ENCODE data around the gene FOS. TPM values are rescaled to one million over a fixed set of nuclear protein-coding genes. Genes with fewer than 3 reads are reported as not detected.

The FOS gene
- total and polyA plus RNA-seq, 2 experiments from 2014 or later, result 47.3 to 54.8 TPM

DNA sequence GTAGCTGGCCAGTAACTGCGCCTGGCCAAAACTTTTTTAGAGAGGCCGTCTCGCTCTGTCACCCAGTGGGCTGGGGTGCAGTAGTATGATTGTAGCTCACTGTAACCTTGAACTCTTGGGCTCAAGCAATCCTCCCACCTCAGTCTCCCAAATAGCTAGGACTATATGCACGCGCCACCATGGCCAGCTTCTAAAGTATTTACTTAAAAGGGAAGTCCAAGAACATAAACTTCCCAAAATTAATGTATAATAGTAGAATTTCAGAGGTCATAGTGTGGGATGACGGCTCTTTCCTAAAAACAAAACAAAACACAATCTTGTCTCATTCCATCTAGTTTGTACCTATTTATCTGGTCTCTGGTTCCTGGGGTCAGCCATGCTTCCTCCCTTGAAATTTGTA, 42.2 kb upstream of the FOS start:
- H3K27ac Mint-ChIP-seq, result no peak overlapping the region
- H3K4me2 ChIP-seq, result no peak overlapping the region
- H3F3A ChIP-seq (replicated peaks; ENCODE audit: low read depth), result no peaks in the 10 kb centered on the region
- no peaks in the 10 kb centered on the region for H3K36me3 Mint-ChIP-seq (ENCODE audit: low read depth)
- H3K4me3 Mint-ChIP-seq, result no peak overlapping the region
- H3K79me2 ChIP-seq (replicated peaks; ENCODE audit: insufficient read depth), result no peaks in the 10 kb centered on the region
- TF ChIP-seq, protein P1, sequence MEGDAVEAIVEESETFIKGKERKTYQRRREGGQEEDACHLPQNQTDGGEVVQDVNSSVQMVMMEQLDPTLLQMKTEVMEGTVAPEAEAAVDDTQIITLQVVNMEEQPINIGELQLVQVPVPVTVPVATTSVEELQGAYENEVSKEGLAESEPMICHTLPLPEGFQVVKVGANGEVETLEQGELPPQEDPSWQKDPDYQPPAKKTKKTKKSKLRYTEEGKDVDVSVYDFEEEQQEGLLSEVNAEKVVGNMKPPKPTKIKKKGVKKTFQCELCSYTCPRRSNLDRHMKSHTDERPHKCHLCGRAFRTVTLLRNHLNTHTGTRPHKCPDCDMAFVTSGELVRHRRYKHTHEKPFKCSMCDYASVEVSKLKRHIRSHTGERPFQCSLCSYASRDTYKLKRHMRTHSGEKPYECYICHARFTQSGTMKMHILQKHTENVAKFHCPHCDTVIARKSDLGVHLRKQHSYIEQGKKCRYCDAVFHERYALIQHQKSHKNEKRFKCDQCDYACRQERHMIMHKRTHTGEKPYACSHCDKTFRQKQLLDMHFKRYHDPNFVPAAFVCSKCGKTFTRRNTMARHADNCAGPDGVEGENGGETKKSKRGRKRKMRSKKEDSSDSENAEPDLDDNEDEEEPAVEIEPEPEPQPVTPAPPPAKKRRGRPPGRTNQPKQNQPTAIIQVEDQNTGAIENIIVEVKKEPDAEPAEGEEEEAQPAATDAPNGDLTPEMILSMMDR (conservative IDR thresholded peaks at IDR 0.05; ENCODE audit: low read depth in 2 of 2), result no peak
- TF ChIP-seq, protein P2, sequence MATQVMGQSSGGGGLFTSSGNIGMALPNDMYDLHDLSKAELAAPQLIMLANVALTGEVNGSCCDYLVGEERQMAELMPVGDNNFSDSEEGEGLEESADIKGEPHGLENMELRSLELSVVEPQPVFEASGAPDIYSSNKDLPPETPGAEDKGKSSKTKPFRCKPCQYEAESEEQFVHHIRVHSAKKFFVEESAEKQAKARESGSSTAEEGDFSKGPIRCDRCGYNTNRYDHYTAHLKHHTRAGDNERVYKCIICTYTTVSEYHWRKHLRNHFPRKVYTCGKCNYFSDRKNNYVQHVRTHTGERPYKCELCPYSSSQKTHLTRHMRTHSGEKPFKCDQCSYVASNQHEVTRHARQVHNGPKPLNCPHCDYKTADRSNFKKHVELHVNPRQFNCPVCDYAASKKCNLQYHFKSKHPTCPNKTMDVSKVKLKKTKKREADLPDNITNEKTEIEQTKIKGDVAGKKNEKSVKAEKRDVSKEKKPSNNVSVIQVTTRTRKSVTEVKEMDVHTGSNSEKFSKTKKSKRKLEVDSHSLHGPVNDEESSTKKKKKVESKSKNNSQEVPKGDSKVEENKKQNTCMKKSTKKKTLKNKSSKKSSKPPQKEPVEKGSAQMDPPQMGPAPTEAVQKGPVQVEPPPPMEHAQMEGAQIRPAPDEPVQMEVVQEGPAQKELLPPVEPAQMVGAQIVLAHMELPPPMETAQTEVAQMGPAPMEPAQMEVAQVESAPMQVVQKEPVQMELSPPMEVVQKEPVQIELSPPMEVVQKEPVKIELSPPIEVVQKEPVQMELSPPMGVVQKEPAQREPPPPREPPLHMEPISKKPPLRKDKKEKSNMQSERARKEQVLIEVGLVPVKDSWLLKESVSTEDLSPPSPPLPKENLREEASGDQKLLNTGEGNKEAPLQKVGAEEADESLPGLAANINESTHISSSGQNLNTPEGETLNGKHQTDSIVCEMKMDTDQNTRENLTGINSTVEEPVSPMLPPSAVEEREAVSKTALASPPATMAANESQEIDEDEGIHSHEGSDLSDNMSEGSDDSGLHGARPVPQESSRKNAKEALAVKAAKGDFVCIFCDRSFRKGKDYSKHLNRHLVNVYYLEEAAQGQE (IDR thresholded peaks at IDR 0.05; ENCODE audit: unreplicated experiment), result no peak
- TF ChIP-seq NANOG (IDR thresholded peaks at IDR 0.05; ENCODE audit: borderline replicate concordance) (no peak), ZNF331 (CRISPR knock-in tag; IDR thresholded peaks at IDR 0.05; ENCODE audit: low read depth) (no peak), POLR2AphosphoS5 (IDR thresholded peaks at IDR 0.05; ENCODE audit: low read depth) (no peak), JUNB (IDR thresholded peaks at IDR 0.05; ENCODE audit: unreplicated experiment) (no peak), ZNF114 (CRISPR knock-in tag; IDR thresholded peaks at IDR 0.05) (no peak)
- TF ChIP-seq, protein P3, sequence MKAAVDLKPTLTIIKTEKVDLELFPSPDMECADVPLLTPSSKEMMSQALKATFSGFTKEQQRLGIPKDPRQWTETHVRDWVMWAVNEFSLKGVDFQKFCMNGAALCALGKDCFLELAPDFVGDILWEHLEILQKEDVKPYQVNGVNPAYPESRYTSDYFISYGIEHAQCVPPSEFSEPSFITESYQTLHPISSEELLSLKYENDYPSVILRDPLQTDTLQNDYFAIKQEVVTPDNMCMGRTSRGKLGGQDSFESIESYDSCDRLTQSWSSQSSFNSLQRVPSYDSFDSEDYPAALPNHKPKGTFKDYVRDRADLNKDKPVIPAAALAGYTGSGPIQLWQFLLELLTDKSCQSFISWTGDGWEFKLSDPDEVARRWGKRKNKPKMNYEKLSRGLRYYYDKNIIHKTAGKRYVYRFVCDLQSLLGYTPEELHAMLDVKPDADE (IDR thresholded peaks at IDR 0.05), result no peak
- TF ChIP-seq, protein P4, sequence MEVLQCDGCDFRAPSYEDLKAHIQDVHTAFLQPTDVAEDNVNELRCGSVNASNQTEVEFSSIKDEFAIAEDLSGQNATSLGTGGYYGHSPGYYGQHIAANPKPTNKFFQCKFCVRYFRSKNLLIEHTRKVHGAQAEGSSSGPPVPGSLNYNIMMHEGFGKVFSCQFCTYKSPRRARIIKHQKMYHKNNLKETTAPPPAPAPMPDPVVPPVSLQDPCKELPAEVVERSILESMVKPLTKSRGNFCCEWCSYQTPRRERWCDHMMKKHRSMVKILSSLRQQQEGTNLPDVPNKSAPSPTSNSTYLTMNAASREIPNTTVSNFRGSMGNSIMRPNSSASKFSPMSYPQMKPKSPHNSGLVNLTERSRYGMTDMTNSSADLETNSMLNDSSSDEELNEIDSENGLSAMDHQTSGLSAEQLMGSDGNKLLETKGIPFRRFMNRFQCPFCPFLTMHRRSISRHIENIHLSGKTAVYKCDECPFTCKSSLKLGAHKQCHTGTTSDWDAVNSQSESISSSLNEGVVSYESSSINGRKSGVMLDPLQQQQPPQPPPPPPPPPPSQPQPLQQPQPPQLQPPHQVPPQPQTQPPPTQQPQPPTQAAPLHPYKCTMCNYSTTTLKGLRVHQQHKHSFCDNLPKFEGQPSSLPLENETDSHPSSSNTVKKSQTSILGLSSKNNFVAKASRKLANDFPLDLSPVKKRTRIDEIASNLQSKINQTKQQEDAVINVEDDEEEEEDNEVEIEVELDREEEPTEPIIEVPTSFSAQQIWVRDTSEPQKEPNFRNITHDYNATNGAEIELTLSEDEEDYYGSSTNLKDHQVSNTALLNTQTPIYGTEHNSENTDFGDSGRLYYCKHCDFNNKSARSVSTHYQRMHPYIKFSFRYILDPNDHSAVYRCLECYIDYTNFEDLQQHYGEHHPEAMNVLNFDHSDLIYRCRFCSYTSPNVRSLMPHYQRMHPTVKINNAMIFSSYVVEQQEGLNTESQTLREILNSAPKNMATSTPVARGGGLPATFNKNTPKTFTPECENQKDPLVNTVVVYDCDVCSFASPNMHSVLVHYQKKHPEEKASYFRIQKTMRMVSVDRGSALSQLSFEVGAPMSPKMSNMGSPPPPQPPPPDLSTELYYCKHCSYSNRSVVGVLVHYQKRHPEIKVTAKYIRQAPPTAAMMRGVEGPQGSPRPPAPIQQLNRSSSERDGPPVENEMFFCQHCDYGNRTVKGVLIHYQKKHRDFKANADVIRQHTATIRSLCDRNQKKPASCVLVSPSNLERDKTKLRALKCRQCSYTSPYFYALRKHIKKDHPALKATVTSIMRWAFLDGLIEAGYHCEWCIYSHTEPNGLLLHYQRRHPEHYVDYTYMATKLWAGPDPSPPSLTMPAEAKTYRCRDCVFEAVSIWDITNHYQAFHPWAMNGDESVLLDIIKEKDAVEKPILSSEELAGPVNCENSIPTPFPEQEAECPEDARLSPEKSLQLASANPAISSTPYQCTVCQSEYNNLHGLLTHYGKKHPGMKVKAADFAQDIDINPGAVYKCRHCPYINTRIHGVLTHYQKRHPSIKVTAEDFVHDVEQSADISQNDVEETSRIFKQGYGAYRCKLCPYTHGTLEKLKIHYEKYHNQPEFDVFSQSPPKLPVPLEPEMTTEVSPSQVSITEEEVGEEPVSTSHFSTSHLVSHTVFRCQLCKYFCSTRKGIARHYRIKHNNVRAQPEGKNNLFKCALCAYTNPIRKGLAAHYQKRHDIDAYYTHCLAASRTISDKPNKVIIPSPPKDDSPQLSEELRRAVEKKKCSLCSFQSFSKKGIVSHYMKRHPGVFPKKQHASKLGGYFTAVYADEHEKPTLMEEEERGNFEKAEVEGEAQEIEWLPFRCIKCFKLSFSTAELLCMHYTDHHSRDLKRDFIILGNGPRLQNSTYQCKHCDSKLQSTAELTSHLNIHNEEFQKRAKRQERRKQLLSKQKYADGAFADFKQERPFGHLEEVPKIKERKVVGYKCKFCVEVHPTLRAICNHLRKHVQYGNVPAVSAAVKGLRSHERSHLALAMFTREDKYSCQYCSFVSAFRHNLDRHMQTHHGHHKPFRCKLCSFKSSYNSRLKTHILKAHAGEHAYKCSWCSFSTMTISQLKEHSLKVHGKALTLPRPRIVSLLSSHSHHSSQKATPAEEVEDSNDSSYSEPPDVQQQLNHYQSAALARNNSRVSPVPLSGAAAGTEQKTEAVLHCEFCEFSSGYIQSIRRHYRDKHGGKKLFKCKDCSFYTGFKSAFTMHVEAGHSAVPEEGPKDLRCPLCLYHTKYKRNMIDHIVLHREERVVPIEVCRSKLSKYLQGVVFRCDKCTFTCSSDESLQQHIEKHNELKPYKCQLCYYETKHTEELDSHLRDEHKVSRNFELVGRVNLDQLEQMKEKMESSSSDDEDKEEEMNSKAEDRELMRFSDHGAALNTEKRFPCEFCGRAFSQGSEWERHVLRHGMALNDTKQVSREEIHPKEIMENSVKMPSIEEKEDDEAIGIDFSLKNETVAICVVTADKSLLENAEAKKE (CRISPR knock-in tag; IDR thresholded peaks at IDR 0.05), result no peak
- H3K27me3 ChIP-seq (ENCODE audit: insufficient read depth), result no peaks in the 10 kb centered on the region
- DNase-seq (ENCODE audit: low spot score) (no peak), ATAC-seq (no peak)
- H3K4me1 Mint-ChIP-seq, result peaks cover 26% of the 10 kb centered on the region
- no peaks in the 10 kb centered on the region for H4K20me1 ChIP-seq (replicated peaks; ENCODE audit: insufficient read depth)
- H3K4me3 ChIP-seq, result no peak overlapping the region
- no peaks in the 10 kb centered on the region; the same call in 2 of the 3 replicates for H3K9me3 Mint-ChIP-seq
- no peaks in the 10 kb centered on the region for H3K36me3 ChIP-seq (ENCODE audit: insufficient read depth)
- no peaks in the 10 kb centered on the region for H3K9me2 ChIP-seq (ENCODE audit: insufficient read depth)
- peak overlapping the region; percentile 38 for H2AFZ ChIP-seq
- H3K27me3 Mint-ChIP-seq (ENCODE audit: insufficient read depth, low read depth, poor library complexity), result peaks cover 5% of the 10 kb centered on the region
- peaks cover 6% of the 10 kb centered on the region for H3K4me1 ChIP-seq (ENCODE audit: insufficient read depth)
- no peak overlapping the region for H3K27ac ChIP-seq (ENCODE audit: low read depth)

Data from GM23338 (cell line).